GM12892 (cell line): ENCODE measurements around the gene TGFBI.

Experiments
- POLR2A ChIP-seq: IDR thresholded peaks from 2 replicates; pipeline ENCODE4 v1.6.1; 2011; ENCODE audit warnings: low read depth, low read length, control low read depth
- TAF1 ChIP-seq: IDR thresholded peaks from 2 replicates; pipeline ENCODE4 v1.6.1; 2011; ENCODE audit warnings: low read depth, mild to moderate bottlenecking, control low read depth, low read length, borderline replicate concordance

DNA sequence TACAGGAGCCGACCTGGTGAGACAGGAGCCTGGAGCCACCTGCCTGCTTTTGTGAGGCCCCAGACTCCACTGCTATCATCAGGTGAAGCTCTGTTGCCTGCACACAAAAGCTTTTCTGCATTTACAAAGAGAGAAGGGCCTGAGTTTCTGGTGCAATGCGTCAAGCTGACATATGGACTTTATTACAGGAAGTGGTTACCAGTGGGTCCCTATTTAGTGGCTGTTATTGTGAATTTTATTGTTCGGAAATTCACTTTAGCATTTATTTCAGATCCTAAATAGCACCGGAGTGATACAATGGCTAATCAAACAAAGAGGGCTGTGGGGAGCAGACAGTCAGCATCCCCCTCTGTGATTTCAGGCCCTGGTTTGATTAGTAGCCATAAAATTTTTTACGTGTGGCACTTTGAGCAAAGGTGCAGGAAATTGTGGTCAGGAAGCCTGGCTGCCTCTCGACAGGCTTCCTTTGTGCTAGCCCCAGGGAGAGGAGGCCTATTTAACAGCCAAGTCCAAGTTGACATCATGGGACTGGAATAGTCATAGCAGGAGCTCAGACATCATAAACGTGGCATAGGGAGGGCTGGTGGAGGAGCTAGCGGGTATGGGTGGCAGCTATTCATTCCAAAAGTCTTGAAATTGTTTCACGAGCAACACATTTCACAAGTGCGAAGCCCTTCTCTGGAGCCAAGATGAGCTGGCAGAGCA lies 8.4 kb downstream of the TGFBI start:
- TF ChIP-seq TAF1 (no peak), POLR2A (no peak)
